HG03108 (cell line): ENCODE measurements around the gene MALAT1.

Experiments used
- ATAC-seq: cut with Tn5 transposase; IDR thresholded peaks from one replicate; pipeline ENCODE4 v1.9.1; 2021; ENCODE audit warnings: moderate library complexity; ENCODE audit not compliant: unreplicated experiment

The MALAT1 gene

GRCh38 chr11:65478388-65479183 is 20.3 kb upstream of the MALAT1 start:
- ATAC-seq = no peak

DNA sequence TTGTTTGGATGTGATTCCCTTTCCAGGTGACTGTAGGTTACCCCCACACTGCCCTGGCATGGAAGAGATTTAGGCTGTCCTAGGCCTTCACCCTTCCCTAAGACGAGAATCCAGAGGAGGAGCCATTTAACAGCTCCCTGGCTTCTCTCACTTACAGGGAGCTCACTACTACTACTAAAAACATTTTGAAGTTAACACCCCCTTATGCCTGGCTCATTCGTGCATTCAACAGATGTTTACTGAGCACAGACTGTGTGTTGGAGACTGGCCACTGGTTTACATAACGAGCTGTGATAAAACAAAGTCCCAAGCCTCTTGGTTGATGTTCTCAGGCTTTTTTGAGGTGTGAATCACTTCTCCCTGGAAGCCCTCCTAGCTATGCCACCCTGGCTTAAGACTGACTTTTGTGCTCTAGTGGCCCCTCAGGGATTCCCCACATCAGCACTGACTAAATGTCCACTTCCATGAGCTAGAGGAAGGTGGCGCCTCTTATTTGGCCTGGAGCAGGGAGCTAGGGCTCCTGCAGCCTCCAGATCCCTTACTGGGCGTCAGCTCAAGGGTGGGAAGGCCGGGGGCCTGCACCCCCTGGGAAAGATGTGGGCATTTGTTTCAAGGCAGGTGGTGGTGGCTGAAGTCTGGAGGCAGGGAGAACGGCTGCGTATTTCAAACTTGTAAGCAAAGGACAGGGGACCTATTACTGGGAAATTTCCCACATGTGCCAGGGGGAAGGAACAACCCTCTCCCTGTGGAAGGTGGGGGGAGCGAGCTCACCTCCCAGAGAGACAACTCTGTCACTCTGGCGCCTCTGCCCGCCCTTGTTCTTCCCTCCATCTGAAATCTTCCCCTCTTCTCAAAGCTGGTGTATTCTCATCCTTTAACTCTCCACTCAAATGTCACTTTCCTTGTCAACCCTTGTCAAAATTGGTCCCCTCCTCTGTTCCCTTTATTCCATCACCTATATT is 19.4 kb upstream of the MALAT1 start:
- no peak for ATAC-seq

DNA sequence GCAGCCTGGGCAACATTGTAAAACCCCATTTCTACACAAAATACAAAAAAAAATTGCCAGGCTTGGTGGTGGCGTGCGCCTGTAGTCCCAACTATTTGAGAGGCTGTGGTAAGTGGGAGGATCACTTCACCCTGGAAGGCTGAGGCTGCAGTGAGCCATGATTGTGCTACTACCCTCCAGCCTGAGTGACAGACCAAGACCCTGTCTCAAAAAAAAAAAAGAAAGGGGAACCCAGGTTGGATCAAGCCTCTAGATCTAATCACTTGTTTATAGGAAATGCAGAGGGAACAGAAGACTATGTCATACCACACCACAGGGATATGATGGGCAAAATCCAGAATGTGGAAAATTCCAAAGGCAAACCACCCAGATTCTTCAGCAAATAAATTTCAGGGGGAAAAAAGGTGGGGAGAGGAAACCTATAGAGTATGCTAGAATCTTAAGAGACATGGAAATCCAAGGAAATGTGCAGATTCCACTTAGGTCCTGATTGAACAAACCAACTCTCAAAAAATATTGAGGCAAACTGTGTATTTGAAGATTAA is 16.5 kb upstream of the MALAT1 start:
- no peak for ATAC-seq

GRCh38 chr11:65485920-65486219 is 13.0 kb upstream of the MALAT1 start:
- no peak for ATAC-seq

- ATAC-seq = no peak
These were observed 12.0 kb upstream of the MALAT1 start for GRCh38 chr11:65486570-65487466.

DNA sequence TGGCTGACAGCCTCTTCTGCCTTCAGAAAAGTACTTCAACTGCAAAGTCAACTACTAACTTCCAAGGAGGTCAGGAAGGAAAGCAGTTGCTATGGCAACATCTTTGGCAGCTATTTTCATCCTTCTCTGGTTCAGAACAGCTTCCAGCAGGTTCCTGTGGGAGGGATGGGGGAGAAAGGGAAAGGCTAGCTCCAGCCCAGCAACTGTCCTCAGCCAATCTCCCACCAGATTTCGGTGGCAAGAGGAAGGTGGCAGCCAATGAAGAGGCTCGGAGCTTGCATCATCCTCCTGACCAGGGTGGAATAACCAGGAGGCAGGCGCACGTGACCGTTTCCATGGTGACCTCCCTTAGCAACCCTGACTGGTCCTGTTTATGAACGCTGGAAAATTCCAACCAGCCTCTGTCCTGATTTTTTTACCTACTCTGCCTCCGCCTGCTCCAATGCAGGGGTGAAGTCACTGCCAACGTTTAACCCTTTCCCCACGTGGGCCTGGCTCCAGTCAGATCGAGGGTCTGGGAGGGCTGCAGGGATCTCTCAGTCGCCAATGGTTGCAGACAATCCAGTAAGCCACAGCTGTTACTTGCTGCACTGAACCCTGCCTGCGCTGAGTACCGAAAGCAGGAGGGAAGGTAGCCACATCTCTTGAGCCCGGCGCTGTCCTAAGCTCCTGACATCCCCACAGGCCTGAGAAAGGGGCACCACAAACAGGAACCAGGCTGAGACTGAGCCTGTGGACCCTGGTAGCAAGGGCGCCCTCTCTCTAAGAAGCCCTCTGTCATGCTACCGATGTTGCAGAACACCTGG is 11.2 kb upstream of the MALAT1 start:
- ATAC-seq = no peak

DNA sequence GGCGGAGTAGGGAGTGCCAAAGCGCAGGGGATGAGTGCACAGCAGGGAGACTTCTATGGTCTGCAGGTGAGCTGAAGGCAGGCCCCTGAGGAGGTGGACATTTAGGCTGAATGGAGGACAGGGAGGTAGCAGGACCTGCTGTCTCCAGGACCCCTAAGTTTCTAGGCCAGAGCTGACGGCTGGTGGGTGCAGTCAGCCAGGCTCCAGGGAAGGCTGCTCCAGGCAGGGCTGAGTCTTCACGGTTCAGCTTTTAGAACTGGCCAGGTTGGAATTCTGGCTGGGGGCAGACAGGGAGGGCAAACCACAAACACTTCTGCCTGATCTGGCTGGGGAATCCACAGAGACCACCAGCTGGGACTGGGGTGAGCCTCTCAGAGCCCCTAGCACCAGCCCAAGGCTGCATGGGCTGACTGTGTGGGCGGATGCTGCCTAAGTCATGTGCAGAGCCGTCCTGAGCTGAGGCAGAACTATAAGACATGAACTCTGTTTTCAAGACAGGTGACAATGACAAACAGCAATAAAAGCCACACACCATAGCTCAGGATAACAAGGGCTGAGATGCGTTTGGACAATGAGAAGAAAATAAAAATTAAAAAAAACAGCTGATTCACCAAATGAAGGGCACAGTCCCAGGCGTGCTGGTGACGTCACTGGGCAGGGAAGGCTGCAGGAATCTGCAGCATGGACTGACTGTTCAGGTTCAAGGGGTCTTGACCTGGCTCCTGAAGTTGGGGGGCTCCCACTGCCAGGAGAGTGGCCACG is 10.4 kb upstream of the MALAT1 start:
- ATAC-seq = no peak

- no peak for ATAC-seq
These were observed 9.7 kb upstream of the MALAT1 start for GRCh38 chr11:65489035-65489705.

DNA sequence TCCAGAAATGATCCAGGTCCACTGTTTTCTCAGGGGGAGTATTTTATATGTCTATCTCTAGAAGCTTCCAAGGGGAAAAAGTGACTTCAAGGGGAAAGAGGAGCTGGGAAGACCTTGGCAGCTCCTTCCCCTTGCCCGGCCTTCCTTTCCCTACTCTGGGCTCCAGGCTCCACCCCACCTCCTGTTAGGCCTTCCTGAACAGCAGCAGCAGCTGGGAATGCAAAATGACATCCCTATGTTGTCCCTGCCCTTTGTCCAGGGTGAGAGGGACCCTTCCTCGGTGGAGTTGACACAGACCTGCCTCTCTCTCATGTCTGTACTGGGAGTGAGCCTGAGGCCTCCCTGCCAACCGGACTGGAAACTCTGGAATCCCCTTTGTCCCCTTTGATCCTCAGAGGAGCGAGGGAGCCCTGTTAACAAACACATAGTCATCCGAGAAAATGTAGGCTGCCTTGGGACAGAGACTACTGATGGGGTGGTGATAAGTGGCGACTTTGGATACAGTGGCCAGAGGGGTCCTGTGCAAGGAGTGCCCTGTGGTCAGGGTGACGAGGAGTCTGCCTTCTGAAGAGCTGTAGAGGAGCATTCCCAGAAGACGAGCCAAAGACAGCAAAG is 9.0 kb upstream of the MALAT1 start:
- ATAC-seq = no peak

- no peak for ATAC-seq
These were observed 7.7 kb upstream of the MALAT1 start for GRCh38 chr11:65491163-65491465.

DNA sequence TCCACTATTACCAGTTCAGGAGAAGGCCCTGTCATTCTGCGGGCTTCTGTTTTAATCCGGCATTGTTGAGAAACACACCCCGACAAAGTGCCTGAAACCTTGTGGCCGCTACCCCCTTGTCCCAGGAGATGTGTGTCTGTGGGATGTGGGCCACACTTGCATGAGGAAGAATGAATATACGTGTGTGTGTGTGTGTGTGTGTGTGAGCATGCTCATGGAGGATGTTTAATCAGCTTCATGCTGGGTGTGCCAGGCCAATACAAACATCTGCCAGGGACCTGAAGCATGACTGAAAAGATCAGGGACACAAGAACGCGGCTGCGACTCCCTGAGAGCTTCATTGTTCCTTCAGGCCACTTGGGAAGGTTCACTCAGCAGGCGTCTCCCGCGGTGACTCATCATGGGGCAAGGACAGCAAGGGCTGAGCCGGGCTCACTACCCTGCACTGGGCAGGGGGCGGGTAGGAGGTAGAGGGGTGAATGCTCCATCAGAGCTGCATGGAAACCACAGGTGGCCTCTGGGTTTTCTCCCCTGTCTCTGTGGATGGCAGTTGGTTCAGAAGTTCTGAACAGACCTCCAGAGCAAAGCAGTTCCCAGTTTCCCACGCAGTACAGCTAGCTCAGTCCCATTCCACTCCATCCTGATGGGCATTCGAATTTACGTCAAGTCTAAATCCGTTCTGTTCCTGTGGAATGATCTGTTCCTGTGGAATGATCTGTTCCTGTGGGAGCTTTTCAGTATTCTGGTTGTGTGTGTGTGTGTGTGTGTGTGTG is 7.0 kb upstream of the MALAT1 start:
- no peak for ATAC-seq

DNA sequence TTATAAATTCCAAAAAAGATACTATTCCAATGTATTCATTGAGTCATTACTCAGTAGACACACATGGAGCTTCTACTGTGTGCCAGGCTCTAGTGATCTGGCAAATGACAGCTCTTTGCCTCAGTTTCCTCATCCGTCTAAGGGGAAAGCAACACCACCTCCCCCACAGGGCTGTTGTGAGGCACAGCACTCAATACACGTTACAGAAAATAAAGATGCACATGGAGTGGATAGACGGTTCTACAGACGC is 6.5 kb upstream of the MALAT1 start:
- ATAC-seq = no peak

DNA sequence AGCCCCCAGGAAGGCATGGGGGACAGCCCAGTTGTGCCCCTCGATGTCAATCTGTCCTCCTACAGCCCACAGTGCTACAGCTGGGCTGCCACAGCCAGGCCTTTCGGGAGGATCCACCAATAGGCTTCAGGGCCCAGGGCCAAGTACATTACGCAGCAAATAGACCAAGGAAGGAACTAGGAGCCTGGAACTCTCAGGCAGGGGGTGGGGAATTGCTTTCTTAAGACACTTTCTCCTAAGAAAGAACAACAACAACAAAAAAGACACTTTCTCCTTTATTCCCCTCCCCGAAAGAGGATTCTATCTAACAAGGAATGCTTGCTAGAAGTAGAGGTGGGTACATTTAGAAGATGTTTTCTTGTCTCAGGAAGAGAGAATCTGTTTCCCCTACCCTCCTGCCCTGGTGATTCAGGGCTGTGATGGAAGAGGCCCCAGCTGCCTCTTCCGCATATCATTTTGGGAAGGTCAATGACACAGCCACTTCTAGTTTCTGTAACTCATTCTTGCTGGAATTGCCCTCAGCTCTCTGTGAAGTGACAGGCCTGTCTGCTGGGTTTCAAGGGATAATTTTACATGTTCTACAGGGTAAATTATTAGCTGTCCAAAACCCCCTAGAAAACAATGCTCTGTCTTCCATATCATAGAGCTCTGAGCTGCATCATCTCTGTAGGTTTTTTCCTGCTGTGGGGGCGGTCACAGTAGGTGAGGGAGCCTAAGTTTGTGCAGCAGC is 6.0 kb upstream of the MALAT1 start:
- ATAC-seq = peak; percentile 23

DNA sequence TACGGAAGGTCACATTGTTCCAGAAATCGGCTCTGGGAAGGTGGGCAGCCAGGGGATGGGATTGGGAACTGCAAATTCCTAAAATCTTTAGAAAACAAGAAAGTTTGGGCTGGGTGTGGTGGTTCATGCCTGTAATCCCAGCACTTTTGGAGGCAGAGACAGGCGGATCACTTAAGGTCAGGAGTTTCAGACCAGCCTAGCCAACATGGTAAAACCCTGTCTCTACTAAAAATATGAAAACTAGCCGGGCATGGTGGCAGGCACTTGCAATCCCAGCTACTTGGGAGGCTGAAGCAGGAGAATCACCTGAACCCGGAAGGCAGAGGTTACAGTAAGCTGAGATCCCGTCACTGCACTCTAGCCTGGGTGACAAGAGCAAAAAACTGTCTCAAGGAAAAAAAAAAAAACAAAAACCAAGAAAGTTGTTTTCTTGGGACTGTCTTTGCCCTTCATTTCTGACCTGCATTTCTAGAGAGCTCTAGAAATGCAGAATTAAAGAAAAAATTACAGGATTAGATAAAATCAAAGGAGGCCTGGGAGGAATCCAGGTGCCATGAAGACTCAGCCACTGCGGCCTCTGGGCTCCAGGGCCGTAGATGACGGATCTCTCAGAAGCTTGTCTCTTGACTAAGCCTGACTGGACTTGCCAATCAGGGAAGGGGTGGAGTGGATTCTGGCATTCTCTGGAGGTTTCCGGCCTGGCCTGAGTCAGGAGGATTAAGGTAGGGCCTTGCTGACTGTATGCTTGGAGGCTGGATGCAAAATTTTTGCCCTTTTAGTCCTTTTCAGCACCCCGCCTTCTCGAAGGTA is 5.3 kb upstream of the MALAT1 start:
- ATAC-seq = no peak

GRCh38 chr11:65496304-65497140 is 2.3 kb upstream of the MALAT1 start:
- ATAC-seq = no peak
